GM18907 (cell line): ENCODE data around the gene CDC42EP4.
"Not testable (repeated sequence)": the region's sequence is repeated elsewhere in the genome, so short reads cannot be mapped to it uniquely, and the experiment has no call there.

Experiments used
- ATAC-seq: cut with Tn5 transposase; IDR thresholded peaks from one replicate; pipeline ENCODE4 v1.9.1; 2021; ENCODE audit warnings: mild to moderate bottlenecking, moderate library complexity; ENCODE audit not compliant: unreplicated experiment

CDC42EP4 gene

GRCh38 chr17:73343739-73344454, 32.1 kb upstream of the CDC42EP4 start:
- no peak for ATAC-seq

- ATAC-seq = no peak
Measured at GRCh38 chr17:73343168-73343634, 31.4 kb upstream of the CDC42EP4 start.

GRCh38 chr17:73342541-73343167, 30.9 kb upstream of the CDC42EP4 start:
- ATAC-seq = no peak

GRCh38 chr17:73342050-73342522, 30.3 kb upstream of the CDC42EP4 start:
- no peak for ATAC-seq

GRCh38 chr17:73341350-73342049, 29.7 kb upstream of the CDC42EP4 start:
- ATAC-seq = no peak

- no peak for ATAC-seq
Measured at GRCh38 chr17:73340093-73340596, 28.3 kb upstream of the CDC42EP4 start.

- no peak for ATAC-seq
Measured at GRCh38 chr17:73338566-73339197, 26.9 kb upstream of the CDC42EP4 start.

- no peak for ATAC-seq
Measured at GRCh38 chr17:73338050-73338521, 26.3 kb upstream of the CDC42EP4 start.

GRCh38 chr17:73337330-73337710, 25.5 kb upstream of the CDC42EP4 start:
- ATAC-seq = no peak

- no peak for ATAC-seq
Measured at GRCh38 chr17:73336408-73337329, 24.9 kb upstream of the CDC42EP4 start.

- ATAC-seq = no peak
Measured at GRCh38 chr17:73335591-73336407, 24.0 kb upstream of the CDC42EP4 start.

- ATAC-seq = no peak
Measured at GRCh38 chr17:73334771-73335513, 23.1 kb upstream of the CDC42EP4 start.

- not testable (repeated sequence) for ATAC-seq
Measured at GRCh38 chr17:73333445-73333844, 21.6 kb upstream of the CDC42EP4 start.

GRCh38 chr17:73331060-73331459, 19.3 kb upstream of the CDC42EP4 start:
- ATAC-seq = no peak

GRCh38 chr17:73327676-73328075, 15.9 kb upstream of the CDC42EP4 start:
- no peak for ATAC-seq

GRCh38 chr17:73325527-73325842, 13.7 kb upstream of the CDC42EP4 start:
- no peak for ATAC-seq

- no peak for ATAC-seq
Measured at GRCh38 chr17:73324711-73325526, 13.1 kb upstream of the CDC42EP4 start.

- ATAC-seq = no peak
Measured at GRCh38 chr17:73324160-73324475, 12.3 kb upstream of the CDC42EP4 start.
